GM19468 (cell line): ENCODE measurements around the gene ECHDC3.
"Not testable (repeated sequence)": the region's sequence is repeated elsewhere in the genome, so short reads cannot be mapped to it uniquely, and the experiment has no call there.

Experiments used
- ATAC-seq: cut with Tn5 transposase; IDR thresholded peaks from one replicate; pipeline ENCODE4 v1.9.1; 2021; ENCODE audit warnings: mild to moderate bottlenecking, moderate library complexity, moderate number of reproducible peaks; ENCODE audit not compliant: unreplicated experiment; ENCODE audit errors: extremely low read depth

The ECHDC3 gene

DNA sequence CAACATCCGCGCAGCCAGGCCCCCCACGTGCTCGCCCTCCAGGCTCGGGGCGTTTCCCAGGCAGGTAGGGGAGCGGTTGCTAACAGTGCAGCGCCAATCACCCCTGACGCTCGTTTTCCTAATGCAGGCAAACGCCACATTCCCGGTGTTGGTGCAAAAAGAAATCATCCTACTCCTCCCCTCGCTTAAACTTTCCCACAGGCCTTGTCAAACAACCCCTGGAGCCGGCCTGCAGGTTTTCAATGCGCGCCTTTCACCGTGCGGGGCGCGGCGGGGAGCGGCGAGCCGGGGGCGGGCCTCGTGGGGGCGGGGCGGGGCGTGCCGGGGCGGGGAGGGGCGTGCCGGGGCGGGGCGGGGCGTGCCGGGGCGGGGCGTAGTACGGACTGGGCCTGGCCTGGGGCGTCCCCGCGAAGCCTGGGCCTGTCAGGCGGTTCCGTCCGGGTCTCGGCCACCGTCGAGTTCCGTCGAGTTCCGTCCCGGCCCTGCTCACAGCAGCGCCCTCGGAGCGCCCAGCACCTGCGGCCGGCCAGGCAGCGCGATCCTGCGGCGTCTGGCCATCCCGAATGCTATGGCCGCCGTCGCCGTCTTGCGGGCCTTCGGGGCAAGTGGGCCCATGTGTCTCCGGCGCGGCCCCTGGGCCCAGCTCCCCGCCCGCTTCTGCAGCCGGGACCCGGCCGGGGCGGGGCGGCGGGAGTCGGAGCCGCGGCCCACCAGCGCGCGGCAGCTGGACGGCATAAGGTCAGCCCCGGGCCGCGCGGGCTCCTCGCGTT, at the start of gene ECHDC3:
TSS of gene ECHDC3 (plus strand) at position 374 of the 770 bp plus-strand sequence. CDS start at position 569, 195 bp downstream.
- peak; percentile 37 for ATAC-seq

GRCh38 chr10:11693376-11693775, 48.8 kb upstream of the ECHDC3 start:
- no peak for ATAC-seq

- ATAC-seq: no peak
Measured at GRCh38 chr10:11695779-11696178, 46.4 kb upstream of the ECHDC3 start.

- peak; percentile 27 for ATAC-seq
Measured at GRCh38 chr10:11697718-11698527, 44.3 kb upstream of the ECHDC3 start.

GRCh38 chr10:11698691-11699549, 43.3 kb upstream of the ECHDC3 start:
- ATAC-seq: peak; percentile 78

- no peak for ATAC-seq
Measured at GRCh38 chr10:11699550-11700097, 42.6 kb upstream of the ECHDC3 start.

GRCh38 chr10:11700539-11700938, 41.6 kb upstream of the ECHDC3 start:
- no peak for ATAC-seq

DNA sequence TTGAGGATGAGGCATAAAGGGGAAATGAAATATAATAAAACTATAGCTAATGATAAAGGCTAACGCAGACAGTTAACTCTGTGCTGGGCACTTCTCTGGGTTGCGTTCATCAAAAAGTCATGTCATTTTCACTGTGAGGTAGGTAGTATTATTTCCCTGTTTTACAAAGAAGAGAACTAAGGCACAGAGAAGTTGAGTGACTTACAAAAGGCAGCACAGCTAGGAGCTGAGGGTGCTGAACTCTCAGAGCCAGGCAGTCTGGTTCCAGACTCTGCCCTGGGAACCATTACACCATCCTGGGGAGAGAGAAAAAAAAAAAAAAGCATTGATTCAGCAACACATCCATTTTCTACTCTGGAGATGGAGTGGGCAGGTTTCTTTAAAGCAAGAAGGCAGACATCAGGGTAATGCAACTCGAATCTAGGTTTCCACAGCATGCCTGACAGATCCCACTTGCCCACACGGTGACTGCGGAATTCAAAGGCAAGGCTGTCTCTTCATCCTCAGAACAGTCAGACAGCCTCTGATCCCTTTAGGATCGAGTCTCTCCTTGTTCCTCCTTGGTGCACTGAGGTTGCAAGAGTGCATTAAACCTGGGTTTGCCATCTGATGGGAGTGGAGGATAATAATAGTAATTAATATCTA, 40.6 kb upstream of the ECHDC3 start:
- ATAC-seq: no peak

DNA sequence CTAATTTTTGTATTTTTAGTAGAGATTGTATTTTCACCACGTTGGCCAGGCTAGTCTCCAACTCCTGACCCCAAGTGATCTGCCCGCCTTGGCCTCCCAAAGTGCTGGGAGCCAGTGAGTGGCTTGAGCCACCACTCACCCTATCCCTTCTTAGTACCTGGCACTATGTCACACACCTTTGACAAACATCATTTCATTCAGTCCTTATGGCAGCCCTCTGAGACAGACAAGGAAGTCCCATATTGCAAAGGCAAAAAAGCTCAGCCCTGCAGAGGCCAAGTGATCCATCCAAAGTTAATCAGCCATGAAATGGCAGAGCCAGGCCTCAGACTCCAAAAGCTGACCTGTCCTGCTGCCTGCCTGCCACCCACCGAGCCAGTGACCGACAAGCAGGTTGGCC, 39.9 kb upstream of the ECHDC3 start:
- ATAC-seq: no peak

- ATAC-seq: no peak
Measured at GRCh38 chr10:11704092-11704491, 38.1 kb upstream of the ECHDC3 start.

DNA sequence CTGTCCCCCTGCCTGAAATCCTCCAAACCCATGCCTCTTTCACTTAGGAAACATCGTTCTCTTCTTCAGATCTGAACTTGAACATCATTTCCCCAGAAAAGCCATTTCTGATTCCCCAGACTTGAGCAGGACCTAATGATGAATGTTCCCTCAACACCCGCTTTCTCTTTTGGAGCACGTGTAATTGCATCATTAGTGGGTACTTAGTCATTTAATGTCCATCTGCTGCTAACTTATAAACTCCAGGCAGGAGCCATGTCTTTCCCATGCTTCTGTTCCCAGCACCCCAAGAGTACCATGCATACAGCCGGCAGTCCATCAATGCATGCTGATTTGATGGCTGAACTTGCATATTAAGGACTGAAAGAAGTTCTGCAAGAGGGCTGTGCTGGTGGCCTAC, 36.5 kb upstream of the ECHDC3 start:
- ATAC-seq: no peak

GRCh38 chr10:11706895-11707567, 35.2 kb upstream of the ECHDC3 start:
- ATAC-seq: no peak

- ATAC-seq: no peak
Measured at GRCh38 chr10:11707624-11708350, 34.4 kb upstream of the ECHDC3 start.

DNA sequence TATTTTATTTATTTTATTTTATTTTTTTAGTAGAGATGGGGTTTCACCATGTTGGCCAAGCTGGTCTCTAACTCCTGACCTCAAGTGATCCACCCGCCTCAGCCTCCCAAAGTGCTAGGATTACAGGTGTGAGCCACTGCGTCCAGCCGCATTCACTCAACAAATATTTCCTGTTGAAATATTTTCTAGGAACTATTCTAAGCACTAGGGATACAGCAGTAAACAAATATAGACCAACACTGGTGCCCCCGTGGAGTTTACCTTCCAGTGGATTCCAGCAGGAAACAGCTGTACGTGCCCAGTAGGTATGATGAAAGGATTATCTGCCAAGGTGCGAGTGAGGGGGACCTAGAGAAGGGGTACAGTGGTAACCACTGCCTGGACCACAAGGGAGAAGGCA, 33.4 kb upstream of the ECHDC3 start:
- ATAC-seq: not testable (repeated sequence)

DNA sequence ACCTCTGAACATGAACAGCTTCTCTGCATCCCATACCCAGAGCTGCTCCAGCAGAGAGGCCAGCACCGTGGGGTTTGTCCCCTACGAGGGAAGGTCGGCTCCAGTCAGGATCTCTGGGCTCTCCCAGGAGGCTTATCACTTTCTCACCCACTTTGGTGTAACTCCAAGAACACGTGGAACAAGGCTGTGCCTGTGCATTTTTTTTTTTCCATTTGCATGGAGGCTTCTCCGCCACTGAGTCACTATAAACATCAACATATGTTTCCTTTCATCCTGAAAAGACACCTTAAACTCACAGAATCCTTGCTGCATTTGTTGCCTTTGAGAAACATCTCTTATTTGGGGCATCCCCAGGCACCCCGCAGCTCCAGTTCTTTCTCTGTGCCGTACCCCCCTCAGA, 29.4 kb upstream of the ECHDC3 start:
- ATAC-seq: no peak

GRCh38 chr10:11713186-11713743, 28.9 kb upstream of the ECHDC3 start:
- ATAC-seq: no peak

DNA sequence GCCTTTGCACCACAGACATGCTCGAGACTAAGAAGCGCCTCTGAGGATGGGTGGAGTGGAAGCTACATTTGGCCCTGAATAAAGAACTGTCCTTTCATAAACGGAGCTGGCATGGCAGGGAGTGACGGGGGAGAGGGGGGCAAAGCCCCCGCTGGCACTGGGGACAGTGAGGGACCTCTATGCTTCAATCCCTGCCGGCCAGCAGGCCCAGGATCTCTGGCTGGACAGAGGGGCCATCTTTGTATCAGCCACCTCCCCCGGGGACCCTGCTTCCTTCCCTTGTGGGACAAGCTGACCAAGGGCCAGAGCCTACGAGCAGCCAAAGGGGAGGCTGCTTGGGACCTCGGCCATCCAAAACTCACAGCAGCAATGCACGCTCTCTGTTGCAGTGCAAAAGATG, 28.2 kb upstream of the ECHDC3 start:
- no peak for ATAC-seq

DNA sequence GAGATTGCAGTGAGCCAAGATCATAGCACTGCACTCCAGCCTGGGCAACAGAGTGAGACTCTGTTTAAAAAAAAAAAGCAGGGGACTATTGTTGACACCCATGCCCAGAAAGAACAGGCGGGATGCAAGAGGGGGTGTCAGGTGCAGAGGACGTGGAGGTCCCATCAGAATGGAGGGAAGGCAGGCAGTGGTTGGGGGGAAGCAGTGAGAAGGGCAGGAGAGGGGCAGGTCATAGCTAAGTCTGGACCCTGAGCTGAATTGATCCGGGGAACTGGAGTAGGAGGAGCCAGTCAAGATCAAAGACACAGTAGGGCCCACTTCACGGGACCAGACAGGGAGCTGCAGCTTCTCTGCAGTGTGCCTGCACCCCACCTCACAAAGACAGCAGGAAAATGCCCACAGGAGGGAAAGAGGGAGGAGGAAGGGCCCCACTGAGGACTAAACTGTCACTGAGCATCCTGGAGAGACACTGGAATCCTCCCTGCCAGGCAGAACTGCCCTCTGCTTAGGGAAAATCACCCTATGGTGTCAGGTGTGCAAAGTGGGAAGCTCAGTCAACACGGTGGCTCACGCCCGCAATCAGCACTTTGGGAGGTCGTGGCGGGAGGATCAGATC, 27.3 kb upstream of the ECHDC3 start:
- ATAC-seq: no peak
